HepG2 (cell line): ENCODE data around the gene ABCB8. TPM values are rescaled to one million over a fixed set of nuclear protein-coding genes. Genes with fewer than 3 reads are reported as not detected.

Experiments
- HCFC1 ChIP-seq: fragments of 150-350 bp; IDR thresholded peaks from 2 replicates; pipeline ENCODE4 v1.6.1; 2014; ENCODE audit warnings: low read depth, low read length
- HHEX ChIP-seq: IDR thresholded peaks from 2 replicates; pipeline ENCODE4 v1.6.1; 2016; ENCODE audit warnings: control low read depth
- HOXA9 ChIP-seq: sonication (generic); formaldehyde crosslinking; IDR thresholded peaks from 2 replicates; pipeline ENCODE4 v1.8.1; 2022; ENCODE audit warnings: missing genetic modification reagents, mild to moderate bottlenecking, moderate library complexity, borderline replicate concordance
- NFKBIZ ChIP-seq: IDR thresholded peaks from 2 replicates; pipeline ENCODE4 v1.6.1; 2018; ENCODE audit warnings: missing genetic modification reagents, missing compliant biosample characterization
- SOX6 ChIP-seq, 2 experiments: fragments of 450-650 bp in 1 of 2; sonication (generic) in 1 of 2; formaldehyde crosslinking in 1 of 2; IDR thresholded peaks; 2 replicates each; pipeline versions ENCODE4 v1.4.0 to v1.6.1; 2017 to 2020; ENCODE audit warnings: antibody characterized with exemption in 1 of 2, mild to moderate bottlenecking in 1 of 2, missing genetic modification reagents in 1 of 2
- ZNF263 ChIP-seq: sonication (generic); formaldehyde crosslinking; IDR thresholded peaks from 2 replicates; pipeline ENCODE4 v1.4.0; 2020; ENCODE audit warnings: missing genetic modification reagents
- ZNF414 ChIP-seq: sonication (generic); formaldehyde crosslinking; IDR thresholded peaks from 2 replicates; pipeline ENCODE4 v1.5.0; 2020; ENCODE audit warnings: missing genetic modification reagents
- ZNF644 ChIP-seq: IDR thresholded peaks from 2 replicates; pipeline ENCODE4 v1.6.1; 2016; ENCODE audit warnings: low read depth
- polyA plus RNA-seq, 8 experiments: library from polyadenylated mRNA; depleted of rRNA in 3 of 8; stranded (reverse) in 7 of 8; unstranded in 1 of 8; fragments of >200 nt; fragmentation: Illumina TruSeq in 4 of 8; extraction: Trizol in 4 of 8; gene quantifications; 2 replicates each; pipeline versions ENCODE4 v1.2.1 to v1.2.3, GENCODE V29; 2011 to 2016; ENCODE audit warnings: low read depth in 4 of 8, missing spikeins in 1 of 8, mixed read lengths in 1 of 8; ENCODE audit not compliant: insufficient read depth in 1 of 8
- total RNA-seq, 5 experiments: library from RNA; depleted of rRNA; stranded (reverse); fragments of >200 nt; fragmentation: Illumina TruSeq; extraction: Trizol; gene quantifications; 2 replicates each; pipeline ENCODE4 v1.2.3, GENCODE V29; 2016; ENCODE audit warnings: low read depth in 1 of 5
- TF ChIP-seq, protein P1 (sequence below): IDR thresholded peaks from 2 replicates; pipeline ENCODE4 v1.4.0; 2020; ENCODE audit warnings: mild to moderate bottlenecking, missing genetic modification reagents
- TF ChIP-seq, protein P2 (sequence below): sonication (generic); formaldehyde crosslinking; IDR thresholded peaks from 2 replicates; pipeline ENCODE4 v1.4.0; 2020; ENCODE audit warnings: missing genetic modification reagents, borderline replicate concordance
- TF ChIP-seq, protein P3 (sequence below): sonication (generic); formaldehyde crosslinking; IDR thresholded peaks from 2 replicates; pipeline ENCODE4 v1.4.0; 2020; ENCODE audit warnings: missing genetic modification reagents, borderline replicate concordance
- TF ChIP-seq, protein P4 (sequence below): sonication (generic); formaldehyde crosslinking; IDR thresholded peaks from 2 replicates; pipeline ENCODE4 v1.9.0; 2021; ENCODE audit warnings: missing genetic modification reagents, mild to moderate bottlenecking, borderline replicate concordance

The ABCB8 gene
- total and polyA plus RNA-seq, 2 of the 13 experiments (the other 11 are each of a cell fraction or from before 2014, with no cell fraction given) = 6.6 to 16.7 TPM

- TF ChIP-seq, protein P1, sequence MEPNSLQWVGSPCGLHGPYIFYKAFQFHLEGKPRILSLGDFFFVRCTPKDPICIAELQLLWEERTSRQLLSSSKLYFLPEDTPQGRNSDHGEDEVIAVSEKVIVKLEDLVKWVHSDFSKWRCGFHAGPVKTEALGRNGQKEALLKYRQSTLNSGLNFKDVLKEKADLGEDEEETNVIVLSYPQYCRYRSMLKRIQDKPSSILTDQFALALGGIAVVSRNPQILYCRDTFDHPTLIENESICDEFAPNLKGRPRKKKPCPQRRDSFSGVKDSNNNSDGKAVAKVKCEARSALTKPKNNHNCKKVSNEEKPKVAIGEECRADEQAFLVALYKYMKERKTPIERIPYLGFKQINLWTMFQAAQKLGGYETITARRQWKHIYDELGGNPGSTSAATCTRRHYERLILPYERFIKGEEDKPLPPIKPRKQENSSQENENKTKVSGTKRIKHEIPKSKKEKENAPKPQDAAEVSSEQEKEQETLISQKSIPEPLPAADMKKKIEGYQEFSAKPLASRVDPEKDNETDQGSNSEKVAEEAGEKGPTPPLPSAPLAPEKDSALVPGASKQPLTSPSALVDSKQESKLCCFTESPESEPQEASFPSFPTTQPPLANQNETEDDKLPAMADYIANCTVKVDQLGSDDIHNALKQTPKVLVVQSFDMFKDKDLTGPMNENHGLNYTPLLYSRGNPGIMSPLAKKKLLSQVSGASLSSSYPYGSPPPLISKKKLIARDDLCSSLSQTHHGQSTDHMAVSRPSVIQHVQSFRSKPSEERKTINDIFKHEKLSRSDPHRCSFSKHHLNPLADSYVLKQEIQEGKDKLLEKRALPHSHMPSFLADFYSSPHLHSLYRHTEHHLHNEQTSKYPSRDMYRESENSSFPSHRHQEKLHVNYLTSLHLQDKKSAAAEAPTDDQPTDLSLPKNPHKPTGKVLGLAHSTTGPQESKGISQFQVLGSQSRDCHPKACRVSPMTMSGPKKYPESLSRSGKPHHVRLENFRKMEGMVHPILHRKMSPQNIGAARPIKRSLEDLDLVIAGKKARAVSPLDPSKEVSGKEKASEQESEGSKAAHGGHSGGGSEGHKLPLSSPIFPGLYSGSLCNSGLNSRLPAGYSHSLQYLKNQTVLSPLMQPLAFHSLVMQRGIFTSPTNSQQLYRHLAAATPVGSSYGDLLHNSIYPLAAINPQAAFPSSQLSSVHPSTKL (CRISPR knock-in tag) = no peak; the same call in 1 of the 2 replicates
- TF ChIP-seq HOXA9 (CRISPR knock-in tag) = no peak
- no peak for TF ChIP-seq ZNF644 (CRISPR knock-in tag)
- TF ChIP-seq, protein P2, sequence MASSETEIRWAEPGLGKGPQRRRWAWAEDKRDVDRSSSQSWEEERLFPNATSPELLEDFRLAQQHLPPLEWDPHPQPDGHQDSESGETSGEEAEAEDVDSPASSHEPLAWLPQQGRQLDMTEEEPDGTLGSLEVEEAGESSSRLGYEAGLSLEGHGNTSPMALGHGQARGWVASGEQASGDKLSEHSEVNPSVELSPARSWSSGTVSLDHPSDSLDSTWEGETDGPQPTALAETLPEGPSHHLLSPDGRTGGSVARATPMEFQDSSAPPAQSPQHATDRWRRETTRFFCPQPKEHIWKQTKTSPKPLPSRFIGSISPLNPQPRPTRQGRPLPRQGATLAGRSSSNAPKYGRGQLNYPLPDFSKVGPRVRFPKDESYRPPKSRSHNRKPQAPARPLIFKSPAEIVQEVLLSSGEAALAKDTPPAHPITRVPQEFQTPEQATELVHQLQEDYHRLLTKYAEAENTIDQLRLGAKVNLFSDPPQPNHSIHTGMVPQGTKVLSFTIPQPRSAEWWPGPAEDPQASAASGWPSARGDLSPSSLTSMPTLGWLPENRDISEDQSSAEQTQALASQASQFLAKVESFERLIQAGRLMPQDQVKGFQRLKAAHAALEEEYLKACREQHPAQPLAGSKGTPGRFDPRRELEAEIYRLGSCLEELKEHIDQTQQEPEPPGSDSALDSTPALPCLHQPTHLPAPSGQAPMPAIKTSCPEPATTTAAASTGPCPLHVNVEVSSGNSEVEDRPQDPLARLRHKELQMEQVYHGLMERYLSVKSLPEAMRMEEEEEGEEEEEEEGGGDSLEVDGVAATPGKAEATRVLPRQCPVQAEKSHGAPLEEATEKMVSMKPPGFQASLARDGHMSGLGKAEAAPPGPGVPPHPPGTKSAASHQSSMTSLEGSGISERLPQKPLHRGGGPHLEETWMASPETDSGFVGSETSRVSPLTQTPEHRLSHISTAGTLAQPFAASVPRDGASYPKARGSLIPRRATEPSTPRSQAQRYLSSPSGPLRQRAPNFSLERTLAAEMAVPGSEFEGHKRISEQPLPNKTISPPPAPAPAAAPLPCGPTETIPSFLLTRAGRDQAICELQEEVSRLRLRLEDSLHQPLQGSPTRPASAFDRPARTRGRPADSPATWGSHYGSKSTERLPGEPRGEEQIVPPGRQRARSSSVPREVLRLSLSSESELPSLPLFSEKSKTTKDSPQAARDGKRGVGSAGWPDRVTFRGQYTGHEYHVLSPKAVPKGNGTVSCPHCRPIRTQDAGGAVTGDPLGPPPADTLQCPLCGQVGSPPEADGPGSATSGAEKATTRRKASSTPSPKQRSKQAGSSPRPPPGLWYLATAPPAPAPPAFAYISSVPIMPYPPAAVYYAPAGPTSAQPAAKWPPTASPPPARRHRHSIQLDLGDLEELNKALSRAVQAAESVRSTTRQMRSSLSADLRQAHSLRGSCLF (CRISPR knock-in tag) = no peak
- no peak for TF ChIP-seq SOX6 (IDR thresholded peaks at IDR 0.05)
- no peak for TF ChIP-seq SOX6 (CRISPR knock-in tag; IDR thresholded peaks at IDR 0.05)
- no peak for TF ChIP-seq HHEX (CRISPR knock-in tag)
- TF ChIP-seq HCFC1 = no peak
- TF ChIP-seq, protein P3, sequence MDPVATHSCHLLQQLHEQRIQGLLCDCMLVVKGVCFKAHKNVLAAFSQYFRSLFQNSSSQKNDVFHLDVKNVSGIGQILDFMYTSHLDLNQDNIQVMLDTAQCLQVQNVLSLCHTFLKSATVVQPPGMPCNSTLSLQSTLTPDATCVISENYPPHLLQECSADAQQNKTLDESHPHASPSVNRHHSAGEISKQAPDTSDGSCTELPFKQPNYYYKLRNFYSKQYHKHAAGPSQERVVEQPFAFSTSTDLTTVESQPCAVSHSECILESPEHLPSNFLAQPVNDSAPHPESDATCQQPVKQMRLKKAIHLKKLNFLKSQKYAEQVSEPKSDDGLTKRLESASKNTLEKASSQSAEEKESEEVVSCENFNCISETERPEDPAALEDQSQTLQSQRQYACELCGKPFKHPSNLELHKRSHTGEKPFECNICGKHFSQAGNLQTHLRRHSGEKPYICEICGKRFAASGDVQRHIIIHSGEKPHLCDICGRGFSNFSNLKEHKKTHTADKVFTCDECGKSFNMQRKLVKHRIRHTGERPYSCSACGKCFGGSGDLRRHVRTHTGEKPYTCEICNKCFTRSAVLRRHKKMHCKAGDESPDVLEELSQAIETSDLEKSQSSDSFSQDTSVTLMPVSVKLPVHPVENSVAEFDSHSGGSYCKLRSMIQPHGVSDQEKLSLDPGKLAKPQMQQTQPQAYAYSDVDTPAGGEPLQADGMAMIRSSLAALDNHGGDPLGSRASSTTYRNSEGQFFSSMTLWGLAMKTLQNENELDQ = no peak
- no peak for TF ChIP-seq ZNF263 (CRISPR knock-in tag)
- TF ChIP-seq, protein P4, sequence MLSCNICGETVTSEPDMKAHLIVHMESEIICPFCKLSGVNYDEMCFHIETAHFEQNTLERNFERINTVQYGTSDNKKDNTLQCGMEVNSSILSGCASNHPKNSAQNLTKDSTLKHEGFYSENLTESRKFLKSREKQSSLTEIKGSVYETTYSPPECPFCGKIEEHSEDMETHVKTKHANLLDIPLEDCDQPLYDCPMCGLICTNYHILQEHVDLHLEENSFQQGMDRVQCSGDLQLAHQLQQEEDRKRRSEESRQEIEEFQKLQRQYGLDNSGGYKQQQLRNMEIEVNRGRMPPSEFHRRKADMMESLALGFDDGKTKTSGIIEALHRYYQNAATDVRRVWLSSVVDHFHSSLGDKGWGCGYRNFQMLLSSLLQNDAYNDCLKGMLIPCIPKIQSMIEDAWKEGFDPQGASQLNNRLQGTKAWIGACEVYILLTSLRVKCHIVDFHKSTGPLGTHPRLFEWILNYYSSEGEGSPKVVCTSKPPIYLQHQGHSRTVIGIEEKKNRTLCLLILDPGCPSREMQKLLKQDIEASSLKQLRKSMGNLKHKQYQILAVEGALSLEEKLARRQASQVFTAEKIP (CRISPR knock-in tag) = no peak
- no peak for TF ChIP-seq NFKBIZ (CRISPR knock-in tag)
- no peak for TF ChIP-seq ZNF414 (CRISPR knock-in tag)
Observed at GRCh38 chr7:151059367-151060112, 31.3 kb downstream of the ABCB8 start, which contains the start of gene SLC4A2 (continued).
